Ramos (cell line): ENCODE data around the gene RNF157.

Experiments used
- in situ Hi-C: fragments of 300-500 bp; cut with MboI; formaldehyde crosslinking; loops from one replicate; pipeline ENCODE4 v1.14.3; 2022; ENCODE audit warnings: low sequenced_read_pairs; ENCODE audit not compliant: unreplicated experiment

Gene RNF157

DNA sequence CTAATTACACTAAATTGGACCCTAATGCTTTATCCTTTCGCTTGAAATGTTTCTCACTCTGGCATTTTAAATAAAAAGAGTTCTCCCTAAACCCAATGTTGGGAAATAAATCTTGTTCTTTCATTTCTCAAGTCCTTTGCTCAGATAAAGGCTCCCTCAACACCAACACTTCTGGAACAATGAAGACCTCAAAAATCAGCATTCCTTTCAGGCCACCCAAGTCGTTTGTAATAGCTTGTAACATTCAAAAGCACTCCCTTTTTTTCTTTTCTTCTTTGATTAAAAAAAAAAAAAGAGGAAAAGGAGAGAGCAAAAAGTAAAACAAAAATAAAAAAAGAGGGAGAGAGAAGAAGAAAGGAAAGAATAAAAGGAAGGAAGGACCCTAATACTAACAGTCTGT, 76.0 kb downstream of the RNF157 start:
- in situ Hi-C loops = no loop called here

DNA sequence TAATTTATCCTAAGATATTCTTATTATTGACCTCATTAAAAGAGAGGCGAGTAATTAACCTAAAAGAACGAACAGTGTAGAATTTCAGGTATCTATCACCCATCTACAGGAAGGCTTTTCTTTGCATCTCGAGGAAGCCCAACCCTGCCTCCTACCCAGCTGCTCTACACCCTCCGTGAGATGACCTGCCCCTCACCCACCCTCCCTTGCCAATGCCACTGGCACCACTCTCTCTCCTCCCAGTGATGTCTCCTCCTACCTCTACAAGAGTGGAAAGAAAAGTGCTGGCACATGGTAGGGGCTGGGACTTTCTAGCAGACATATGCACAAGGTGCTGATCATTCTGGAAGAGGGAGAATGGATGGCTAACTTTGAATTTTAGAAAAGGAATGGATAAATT, 76.4 kb downstream of the RNF157 start:
- in situ Hi-C loops = no loop called here

DNA sequence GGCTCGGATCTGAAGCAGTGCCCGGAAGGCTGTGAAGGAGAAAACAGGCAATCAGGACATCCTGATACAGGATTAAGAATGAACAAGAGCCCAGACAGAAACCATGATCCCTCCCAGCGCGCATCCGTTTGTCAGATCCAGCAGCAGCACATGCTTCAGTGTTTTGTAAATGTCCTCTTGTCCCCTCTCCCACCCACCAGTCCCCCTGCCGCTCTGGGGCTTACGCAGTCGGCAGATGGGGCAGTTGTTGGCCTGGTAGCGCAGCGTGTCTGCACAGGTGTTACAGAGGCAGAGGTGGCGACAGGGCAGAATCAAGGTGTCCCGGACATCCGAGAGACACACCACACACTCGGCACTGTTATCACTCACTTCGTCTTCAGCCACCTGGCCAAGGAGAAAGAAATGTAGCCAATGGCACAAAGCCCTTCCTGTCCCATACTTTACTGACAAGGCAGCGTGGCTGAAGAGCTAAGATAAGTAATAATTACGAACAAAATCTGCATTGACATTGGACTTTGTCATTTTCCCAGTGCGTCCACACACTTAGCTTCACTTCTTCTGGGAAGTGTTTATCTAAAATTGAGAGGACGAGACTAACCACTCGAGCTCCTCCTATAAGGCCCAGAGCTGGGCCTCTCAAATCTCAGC, 78.5 kb downstream of the RNF157 start:
- in situ Hi-C loops = no loop called here

DNA sequence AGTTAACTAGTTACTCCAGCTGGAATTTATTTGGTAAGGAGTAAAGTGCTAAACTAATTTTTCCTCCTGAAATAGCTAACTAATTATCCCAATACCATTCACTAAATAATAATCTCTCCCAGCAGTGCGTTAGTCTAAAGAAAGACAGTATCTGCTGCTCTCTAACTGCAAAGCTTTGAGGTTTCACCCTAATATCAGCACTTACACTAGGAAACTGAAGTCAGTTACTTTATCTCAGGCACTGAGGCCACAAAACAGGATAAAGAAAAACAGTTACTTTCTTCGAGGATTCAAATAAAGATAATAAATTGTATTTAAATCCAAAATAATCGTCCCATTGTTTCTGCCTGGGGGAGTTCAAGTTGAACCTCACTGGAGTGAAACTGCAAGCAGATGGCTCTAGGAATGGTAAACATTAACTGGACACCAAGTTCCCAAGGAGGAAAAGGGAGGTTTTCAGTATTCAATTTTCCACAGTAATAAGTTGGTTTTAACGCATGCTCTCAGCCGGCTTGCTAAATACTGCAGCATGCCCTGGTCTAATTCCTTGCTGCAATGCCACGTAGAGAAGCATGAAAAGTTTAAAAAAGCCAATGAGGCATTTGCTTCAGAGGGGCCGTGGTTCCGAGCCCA, 79.3 kb downstream of the RNF157 start:
- in situ Hi-C loops = no loop called here

DNA sequence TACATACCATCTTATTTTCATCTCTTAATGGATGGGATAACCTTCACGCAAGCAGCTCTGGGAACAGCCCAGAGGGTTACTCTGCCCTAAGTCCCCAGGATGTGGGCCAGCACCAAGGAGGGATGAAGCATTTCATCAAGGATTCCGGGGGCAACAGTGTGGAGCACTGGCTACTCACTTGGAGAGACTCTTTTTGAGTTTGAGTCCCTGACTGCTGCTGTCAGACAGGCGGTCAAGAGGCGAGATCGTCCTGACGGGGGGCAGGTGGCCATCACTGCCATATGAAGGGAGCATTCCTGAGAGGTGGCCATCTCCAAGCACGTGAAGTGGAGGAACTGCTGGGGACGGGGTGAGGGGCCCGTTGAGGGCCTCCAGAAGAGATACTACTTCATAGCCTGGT, 81.1 kb downstream of the RNF157 start:
- in situ Hi-C loops = no loop called here

DNA sequence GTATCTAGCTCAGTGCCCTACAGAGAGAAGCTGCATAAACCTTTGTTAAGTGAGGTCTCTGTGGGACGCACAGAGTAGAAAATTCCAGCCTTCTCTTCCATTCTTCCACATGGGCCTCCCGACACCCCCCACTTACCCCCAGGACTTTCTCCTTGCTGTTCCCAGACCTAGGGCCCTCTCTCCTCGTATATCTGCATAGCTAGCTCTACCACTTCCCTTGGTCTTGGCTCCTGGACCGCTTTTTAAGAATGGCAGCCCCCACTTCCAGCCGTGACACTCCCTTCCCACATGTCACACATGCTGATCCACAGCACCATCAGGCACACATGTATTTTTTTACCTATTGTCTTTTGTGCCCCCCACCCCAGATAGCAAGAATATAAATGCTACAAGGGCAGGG, 82.5 kb downstream of the RNF157 start:
- in situ Hi-C loops = no loop called here

DNA sequence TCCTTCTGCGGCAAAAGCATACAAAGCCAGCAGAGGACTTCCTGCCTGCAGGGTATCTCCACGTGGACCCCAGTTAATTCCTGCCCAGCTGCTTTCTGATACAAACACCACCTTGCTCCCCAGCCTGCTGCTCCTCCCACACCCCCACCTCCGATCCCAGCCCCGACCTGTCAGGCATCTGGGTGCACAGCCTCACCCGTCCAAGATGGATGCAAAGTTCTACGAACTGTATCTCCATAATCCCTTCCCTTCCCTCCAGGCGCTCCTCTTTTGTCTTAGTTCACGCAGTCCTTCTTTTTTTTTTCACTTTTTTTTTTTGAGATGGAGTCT, 83.7 kb downstream of the RNF157 start:
- in situ Hi-C loops = no loop called here

DNA sequence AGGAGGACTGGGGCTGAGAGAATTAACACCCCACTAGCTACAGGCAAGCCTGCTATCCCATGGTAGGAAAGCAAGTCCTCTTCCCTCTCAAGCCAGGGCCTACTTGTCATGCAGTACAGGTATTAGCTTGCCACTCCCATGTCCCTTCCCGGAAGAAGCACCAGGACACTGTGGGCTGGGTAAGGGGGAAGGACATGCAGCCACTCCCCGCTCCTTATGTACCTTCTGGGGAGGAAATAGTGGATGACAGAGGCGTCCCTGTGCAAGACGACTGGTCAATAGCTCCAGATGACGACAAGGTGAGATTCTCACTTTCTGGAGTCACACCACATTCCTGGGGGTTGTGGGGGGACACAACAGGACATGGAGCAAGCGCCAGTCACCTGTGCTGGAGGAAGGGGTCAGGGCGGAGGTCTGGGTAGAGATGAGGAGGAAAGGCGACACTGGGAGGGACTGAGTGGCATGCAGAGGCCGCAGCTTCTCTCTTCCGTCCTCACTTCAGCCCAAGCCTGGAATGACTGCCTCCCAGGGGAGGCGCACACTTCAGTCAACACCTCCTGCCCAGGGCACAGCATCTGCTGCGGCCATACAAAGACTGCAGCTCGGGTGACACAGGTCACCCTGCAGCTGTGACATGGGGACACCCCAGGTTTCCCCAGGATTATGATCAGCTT, 84.2 kb downstream of the RNF157 start:
- in situ Hi-C loops = no loop called here

DNA sequence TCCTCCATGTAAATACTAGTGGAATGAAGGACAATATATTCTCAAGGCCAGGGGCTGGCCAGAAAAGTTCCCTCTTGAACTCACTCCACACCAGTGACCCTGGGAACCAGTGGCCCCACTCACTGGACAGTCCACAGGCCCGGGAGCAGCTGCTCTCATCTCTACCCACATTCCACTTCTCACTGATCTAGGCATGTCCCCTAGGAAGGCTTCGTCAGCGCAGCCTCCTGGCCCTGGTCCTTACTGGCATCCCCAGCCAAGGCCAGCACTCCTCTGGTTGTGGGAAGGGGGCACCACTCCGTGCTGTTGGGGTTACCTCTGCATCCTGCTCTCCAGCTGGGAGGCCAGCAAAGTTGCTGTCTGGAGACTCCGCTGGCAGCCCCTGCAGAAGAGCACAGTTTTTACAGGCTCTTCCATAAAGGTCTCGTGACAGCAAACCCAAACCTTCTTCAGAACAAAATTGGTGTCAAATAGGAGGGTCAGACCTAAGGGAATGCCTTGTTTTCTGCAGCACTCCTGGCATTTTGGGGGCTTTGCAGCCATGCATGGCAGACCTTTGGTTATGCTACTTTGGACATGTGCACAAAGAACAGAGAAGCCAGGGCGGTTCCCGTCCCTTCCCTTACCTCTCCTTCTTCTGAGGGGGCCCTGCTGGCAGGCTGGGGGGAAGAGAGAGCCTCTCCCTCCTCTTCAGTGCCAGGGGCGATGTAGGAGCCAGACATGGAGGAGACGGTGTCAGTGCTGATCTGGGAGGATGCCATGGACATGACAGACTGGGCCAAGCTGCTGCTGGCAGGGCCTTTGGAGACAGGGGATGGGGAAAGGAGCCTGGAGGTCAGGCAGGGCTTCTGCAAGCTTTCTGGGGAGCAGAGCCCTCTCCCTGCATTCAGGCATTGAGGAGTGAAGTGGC, 85.1 kb downstream of the RNF157 start:
- in situ Hi-C loops = no loop called here

DNA sequence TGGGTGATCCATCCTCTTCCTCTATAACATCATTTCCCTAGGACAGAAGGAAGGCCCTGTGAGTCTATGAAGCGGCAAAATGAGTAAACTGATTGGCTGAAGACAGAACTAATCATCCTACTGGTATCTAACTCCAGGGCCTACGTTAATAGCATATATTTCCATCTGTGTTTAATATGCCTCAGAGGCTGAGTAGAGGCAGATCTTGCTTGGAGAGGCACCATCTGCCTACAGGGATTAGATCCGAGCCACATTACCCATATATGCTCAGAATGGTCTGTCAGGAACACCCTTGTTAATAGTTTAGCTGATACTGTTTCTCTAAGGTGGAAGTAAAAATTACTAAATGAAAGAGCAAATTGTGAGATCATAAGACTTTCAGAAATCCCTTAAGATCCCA, 86.0 kb downstream of the RNF157 start:
- in situ Hi-C loops = no loop called here

DNA sequence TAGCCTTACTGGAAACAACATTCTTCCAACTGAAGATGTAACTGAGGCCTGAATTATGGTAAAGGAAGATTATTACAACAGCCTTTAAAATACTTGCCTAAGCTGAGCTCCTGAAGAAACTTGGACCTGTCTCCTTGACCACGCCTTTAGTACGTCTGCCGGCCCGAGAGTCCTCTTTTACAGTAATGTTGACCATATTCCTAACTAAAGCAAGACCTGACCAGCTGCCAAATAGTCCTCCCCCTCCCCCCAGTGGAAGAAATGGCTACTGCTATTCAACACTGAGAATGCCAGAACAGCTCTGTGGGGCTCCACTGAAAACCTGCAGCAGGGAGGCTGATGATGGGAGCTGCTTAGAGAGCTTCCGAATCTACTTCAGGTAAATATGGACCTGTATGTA, 86.7 kb downstream of the RNF157 start:
- in situ Hi-C loops = no loop called here

DNA sequence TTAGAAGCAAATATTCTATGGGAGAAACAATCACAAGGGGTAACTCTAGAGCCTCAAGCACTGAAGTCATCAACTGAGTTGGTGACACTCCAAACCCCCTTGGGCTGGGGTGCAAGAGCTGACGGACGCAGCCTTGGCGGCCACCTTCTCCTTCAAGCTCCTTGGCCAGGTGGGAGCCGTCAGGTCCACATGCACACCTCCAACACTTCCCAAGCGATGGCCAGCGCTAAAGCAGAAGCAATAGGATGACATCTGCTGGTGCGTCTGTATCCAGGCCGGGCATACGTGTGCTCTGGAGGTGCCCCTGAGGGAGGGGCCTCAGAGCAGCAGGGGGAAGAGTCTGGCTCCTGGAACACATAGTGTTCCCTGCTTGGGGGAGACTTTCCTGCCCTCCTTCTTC, 87.1 kb downstream of the RNF157 start:
- in situ Hi-C loops = no loop called here

DNA sequence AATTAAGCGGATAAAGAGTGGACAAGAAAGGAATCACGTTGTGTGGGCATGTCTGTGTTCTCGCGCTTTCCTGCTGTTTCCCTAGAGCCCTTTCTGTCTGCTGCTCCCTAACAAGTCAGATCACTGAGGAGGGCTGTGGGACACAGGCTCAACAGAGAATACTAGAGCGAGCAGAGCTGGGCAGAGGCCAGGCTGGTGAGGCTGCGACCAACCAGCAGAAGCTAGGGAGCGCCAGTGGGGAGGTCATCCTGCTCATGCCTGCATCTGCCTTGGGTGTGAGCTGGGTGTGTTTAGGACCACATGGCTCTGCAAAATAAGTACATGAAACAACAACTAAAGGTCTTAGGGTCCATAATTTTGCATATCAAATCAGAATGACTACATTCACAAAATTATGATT, 87.7 kb downstream of the RNF157 start:
- in situ Hi-C loops = no loop called here

DNA sequence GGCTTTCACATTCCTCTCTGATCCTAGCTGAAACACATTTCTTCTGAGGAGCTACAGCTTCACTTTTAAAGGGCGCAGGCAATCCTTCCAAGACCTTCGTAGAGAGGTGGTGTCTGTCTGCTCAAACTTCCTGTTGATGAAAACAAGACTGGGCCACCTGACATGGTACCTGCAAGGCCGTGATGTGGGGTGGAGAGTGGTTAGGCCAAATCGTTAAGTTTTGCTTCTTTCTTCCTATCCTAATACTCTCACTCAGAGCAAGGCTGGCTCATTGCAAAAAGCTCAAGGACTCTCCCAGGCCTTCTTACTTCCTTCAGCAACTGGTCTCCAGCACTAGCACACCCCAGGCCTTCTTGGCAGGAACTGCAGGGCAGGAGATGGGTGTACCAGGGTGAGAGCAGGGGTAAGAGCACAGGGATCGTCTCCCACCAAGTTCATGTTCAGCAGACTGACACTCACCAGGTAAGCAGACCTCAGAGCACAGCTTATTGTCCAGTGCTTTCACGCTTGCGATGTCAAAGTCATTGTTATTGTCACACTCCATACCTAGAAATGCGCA, 88.3 kb downstream of the RNF157 start:
- in situ Hi-C loops = no loop called here

DNA sequence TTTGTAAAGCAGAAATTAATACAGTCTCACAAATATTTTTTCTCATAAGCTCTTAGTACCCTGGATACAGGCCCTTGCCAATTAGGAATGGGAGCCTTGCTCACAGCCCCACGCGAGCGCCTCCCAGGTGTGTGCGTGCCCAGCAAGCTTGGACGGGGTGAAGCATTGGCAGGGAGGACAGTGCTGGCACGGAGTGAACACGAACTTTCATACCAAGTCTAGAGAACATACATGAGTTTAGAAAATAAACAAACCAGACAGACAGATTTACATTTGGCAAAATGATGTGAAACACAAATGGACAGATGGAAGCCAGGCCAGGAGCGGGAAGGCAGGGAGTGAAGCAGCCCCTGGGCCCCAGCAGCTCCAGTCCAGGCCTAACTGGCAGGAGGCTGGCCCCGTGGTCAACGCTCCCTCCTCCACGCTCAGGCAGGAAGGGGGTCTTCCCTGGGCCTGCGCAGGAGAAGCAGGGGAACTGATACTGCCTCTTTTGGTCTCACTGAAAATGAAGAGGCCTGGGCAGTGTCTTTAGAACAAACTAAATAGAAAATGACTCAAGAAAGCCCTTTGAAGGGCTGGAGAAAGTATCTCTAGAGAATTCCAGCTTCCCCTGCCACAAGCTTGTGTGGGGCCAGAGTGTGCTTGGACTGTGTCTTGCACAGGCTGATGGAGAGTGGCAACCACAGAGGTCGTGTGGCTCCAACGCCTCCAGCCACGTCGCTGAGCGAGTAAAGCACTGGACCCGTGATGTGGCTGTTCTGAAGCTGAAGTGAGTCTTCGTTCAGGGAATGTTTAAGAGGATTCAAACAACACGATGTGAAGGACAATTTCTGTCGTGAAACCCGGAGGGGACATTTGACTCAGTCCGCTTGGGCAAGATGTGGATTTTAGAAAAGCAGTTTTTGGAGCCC, 89.3 kb downstream of the RNF157 start:
- in situ Hi-C loops = no loop called here

DNA sequence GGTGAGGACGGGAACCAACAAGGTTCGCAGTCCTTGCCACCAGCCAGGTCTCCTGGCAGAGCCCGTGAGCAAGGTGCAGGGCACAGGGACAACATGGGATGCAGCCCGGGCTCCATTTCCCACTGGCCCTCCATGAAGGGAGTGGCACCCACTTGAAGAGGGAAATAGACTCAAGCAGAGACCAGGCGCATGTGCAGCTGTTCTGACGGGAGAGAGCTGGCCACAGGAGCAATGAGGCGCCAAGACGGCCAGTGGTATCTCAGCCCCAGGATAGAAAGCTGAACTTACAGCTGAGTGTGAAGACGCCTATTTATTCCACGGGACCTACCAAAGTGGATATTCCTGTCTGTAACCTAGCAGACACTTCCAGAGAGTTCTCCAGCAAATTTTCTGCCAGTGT, 91.1 kb downstream of the RNF157 start:
- in situ Hi-C loops = no loop called here

DNA sequence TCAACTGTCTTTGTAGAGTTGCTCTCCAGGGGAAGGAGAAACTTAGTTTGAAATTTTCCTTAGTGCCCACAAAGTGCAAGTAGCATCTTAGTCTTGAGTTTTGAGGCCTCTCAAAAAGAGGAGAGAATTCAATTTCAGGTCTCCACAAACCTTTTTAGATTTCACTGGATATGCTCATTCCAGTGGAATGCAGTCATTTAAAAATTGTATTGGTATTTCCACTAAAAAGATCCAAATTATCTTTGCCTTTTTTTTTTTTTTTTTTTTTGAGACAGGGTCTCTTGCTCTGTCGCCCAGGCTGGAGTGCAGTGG, 92.3 kb downstream of the RNF157 start:
- in situ Hi-C loops = no loop called here

DNA sequence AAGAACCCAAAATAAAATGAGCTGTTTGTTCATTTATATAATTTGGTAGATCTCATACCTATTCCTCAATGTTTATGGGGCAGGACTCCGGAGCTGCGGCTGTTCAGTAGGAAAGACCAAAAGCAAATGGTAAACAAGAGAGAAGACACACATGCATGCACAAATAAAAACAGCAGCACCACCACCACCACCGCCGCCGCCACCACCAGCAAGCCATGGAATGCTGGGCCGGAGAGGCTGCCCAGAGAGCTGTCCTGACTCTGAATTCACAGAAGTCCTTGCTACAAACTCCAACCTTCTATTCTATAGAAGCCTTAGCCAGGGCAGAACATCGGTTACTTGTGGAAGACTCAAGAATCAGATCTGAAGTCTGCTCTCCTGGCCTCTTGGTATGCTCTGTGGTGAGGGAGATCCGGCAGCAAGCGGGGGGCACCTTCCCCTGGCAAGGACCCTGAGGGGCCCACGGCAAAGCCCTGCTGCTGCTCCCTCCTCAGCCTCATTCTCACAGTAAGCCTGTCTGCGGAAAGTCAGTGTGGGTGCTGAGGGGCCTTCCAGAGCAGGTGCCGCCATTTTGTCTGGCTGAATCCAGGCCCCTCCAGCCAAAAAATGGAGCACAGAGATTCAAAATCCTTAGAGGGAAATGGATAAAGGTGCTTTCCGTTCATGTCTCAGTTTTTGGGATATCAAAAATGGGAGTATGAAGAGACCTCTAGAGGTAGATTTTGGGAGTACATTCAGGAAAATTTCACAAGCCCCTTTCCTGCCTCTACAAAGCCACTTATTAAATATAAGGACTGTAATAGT, 92.9 kb downstream of the RNF157 start:
- in situ Hi-C loops = no loop called here
